Measurements from ENCODE around the gene C1QTNF5.

The C1QTNF5 gene

DNA sequence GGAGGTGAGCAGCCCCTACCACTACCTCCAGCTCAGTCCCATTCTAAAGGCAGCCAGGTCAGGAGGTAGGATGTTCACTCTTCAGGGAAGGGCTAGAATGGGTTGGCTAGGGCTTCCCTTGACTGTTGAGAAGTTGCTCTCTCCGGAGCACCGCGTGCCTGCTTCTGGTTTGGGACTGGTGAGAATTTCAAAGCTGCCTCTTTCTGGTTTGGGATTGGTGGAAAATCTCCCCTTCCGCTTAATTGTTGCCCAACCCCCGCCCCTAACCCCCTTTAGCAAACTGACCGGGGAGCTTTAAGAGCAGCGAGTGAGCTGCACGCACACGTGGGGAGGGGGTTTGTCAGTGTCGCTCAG, 40.1 kb upstream of the C1QTNF5 start:
- DNase-seq (ENCODE audit: extremely low read depth, low read depth), result no peak
- TF ChIP-seq, protein P1, sequence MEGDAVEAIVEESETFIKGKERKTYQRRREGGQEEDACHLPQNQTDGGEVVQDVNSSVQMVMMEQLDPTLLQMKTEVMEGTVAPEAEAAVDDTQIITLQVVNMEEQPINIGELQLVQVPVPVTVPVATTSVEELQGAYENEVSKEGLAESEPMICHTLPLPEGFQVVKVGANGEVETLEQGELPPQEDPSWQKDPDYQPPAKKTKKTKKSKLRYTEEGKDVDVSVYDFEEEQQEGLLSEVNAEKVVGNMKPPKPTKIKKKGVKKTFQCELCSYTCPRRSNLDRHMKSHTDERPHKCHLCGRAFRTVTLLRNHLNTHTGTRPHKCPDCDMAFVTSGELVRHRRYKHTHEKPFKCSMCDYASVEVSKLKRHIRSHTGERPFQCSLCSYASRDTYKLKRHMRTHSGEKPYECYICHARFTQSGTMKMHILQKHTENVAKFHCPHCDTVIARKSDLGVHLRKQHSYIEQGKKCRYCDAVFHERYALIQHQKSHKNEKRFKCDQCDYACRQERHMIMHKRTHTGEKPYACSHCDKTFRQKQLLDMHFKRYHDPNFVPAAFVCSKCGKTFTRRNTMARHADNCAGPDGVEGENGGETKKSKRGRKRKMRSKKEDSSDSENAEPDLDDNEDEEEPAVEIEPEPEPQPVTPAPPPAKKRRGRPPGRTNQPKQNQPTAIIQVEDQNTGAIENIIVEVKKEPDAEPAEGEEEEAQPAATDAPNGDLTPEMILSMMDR (IDR thresholded peaks at IDR 0.05; ENCODE audit: low read depth, low read length), result no peak

DNA sequence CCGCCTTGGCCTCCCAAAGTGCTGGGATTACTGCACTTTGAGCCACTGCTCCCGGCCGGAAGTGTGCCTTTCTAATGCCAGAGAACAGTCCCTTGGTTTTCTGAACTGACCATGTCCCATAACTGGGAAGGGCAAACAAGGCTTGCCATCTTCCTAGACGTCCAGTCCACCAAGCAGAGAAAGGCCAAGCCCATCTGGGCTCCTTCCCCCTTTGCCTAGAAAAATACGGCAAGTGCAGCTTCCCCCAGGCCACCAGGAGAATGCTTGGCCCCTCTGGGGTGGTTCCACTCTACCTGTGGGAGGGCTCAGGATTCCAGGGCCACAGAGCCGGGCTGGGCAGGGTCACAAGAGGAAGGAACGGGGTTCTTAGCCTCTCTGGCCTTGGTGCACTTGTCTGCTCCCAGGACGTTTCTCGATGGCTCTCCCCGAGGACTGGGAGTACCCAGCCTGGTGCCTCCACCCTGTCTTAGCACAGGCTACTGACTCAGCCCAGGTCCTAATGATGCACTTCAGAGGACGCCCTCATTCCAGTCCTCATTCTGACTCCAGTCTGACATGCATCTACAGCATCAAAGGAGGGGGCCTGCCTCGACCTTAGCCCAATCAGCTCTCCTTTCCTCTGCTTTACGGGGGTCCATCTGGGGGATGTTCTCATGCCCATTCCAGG, 39.6 kb upstream of the C1QTNF5 start:
- DNase-seq (ENCODE audit: extremely low read depth, low read depth), result no peak
- TF ChIP-seq, protein P1 (IDR thresholded peaks at IDR 0.05; ENCODE audit: low read depth, low read length), result no peak

DNA sequence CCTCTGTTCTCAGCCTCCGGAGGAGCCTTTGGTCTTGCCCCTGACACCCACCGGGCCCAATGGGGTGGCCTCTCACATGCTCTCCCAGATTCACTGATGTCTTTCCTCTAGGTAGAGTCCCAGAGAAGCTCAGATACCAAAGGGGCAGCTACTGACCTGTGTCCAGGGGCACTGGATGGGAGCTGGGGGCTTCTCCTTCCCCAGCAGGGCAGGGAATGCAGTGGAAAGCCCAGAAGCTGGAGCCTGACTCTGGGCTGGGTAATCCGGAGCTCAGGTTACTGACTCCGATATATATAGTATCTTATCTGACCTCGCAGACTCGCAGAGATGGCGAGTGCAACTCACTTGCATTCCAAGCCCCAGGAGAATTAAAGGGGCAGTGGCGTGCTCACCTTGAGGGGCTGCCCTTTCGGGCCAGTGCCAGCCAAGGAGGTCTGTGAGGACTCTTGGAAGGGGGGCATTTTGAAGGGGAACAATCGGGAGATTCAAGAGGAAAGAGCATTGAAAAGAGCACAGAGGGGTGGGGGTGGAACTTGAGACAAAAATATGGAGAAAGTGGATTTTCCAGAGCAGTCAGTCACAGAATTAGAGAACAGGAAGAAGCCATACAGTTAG, 38.3 kb upstream of the C1QTNF5 start:
- no peak for DNase-seq (ENCODE audit: extremely low read depth, low read depth)
- TF ChIP-seq, protein P1 (IDR thresholded peaks at IDR 0.05; ENCODE audit: low read depth, low read length), result no peak

DNA sequence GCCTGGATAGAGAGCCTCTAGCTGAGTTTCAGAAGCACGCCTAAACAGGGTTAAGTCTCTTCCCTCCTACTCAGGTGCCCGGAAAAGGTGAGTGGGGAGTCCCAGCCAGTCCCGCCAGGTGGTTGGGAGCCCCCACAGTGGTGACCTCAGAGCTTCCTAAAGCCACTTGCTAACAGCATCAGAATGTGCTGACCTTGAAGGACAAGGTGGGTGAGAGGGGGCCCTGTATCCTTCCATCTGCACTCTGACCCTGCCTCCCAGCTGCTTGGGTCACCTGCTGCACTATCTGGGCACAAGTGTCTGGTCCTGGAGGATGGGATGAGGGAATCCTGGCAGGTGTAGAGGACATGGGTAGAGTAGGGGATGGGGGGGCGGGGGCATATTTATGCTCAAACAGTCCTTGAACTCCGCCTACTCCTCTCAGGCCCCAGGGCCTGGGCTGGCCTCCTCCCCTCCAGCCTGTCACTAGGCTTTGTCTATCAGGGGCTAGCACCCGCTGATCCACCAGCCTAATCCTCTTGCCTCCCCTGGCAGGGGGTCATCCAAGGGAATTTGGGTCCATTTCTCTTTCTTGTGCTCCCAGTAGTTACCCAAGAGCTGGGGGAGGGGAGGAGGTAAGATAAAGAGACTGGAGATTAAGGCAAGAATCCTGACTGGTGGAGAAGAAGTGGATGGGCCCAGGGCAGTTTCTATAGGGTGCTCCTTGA, 37.4 kb upstream of the C1QTNF5 start:
- DNase-seq (ENCODE audit: extremely low read depth, low read depth), result no peak
- TF ChIP-seq, protein P1 (IDR thresholded peaks at IDR 0.05; ENCODE audit: low read depth, low read length), result no peak

DNA sequence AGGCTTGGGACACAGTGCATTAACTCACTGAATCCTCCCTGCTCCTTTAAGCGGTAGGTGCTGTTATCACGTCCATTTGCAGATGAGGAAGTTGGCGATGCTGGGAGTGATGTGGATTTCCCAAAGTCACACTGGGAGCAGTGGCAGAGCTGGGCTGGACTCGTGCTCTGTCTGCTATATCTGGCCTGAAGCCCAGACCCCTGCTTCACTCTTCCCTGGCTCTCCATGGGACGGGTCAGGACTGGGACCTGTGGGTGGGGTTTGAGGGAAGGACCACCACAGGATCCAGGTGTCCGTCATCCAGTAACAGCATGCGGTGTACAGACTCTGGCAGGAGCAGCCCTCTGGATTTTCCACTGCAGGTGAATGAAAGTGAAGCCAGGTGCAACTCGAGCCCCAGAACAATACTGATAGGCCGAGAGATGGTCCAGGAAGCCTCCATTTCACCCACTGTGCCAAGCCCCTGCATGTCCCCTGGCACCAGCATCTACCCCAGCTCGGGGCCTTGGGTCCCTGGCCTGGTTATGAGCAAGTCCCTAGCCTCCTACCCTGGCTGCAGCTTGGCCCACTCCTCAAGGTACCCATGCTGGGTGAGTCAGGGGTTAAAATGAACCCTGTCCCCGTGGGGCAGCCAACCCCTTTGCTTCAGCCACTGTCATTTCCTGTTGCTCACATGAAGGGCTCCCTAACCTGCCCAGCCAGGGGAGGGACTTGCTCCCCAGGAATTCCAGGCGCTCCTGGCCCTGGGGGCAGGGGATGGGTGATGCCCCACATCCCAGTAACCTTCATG, 36.6 kb upstream of the C1QTNF5 start:
- TF ChIP-seq, protein P1 (IDR thresholded peaks at IDR 0.05; ENCODE audit: low read depth, low read length), result no peak
- no peak for DNase-seq (ENCODE audit: extremely low read depth, low read depth)

DNA sequence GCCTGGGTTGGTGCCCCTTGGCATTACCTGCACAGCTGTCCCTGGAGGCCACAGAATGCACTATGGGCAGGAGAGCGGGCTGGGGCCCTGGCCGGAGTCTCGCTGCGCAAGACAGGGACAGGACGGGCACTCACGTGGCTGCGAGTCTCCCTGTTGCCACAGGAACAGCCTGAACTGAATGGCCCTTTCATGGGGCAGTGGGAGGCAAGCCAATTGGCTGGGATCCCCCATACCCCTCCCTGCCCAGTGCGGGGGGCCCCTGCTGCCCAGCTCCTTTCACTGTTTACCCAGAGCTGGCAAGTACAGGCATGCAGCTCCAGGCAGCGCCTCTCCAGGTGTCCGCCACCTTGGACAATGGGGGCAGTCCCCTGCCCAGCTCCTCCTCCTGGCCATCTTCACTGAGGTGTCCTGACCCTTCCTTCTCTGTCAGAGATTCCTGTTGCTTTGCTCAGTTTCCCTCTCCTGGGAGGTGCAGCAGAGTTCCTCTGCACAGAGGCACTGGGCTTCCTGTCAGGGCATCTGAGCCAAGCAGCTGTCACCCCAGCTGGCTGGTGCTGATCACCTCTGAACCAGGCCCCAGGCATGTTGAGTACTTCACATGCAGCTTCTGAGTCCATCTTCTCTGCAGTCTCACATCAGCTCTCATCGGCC, 35.6 kb upstream of the C1QTNF5 start:
- no peak for DNase-seq (ENCODE audit: extremely low read depth, low read depth)
- TF ChIP-seq, protein P1 (IDR thresholded peaks at IDR 0.05; ENCODE audit: low read depth, low read length), result no peak

Data from AG09319 (cell line).